Mucosa of descending colon (tissue), 3 donors: Measurements from ENCODE around the gene WDFY4. TPM values are rescaled to one million over a fixed set of nuclear protein-coding genes. Genes with fewer than 3 reads are reported as not detected.

Experiments used
- ATAC-seq: fragments of 200-7000 bp; cut with Tn5 transposase; one replicate; pipeline ENCODE4 v1.9.1; 2020; ENCODE audit warnings: mild to moderate bottlenecking, moderate library complexity
- DNase-seq, 3 donors: peaks; one replicate each; pipeline ENCODE4 v3.0.0-alpha.2; 2020
- H3K36me3 ChIP-seq: fragments of 200-600 bp; one replicate; pipeline ENCODE4 v1.8.0; 2021; ENCODE audit warnings: low read depth, mild to moderate bottlenecking
- H3K4me1 ChIP-seq: fragments of 200-600 bp; one replicate; pipeline ENCODE4 v1.8.0; 2021; ENCODE audit warnings: low read depth, mild to moderate bottlenecking
- H3K4me3 ChIP-seq: fragments of 200-600 bp; one replicate; pipeline ENCODE4 v1.8.0; 2021; ENCODE audit warnings: mild to moderate bottlenecking
- H3K9me3 ChIP-seq: fragments of 200-600 bp; one replicate; pipeline ENCODE4 v1.8.0; 2021; ENCODE audit warnings: mild to moderate bottlenecking
- intact Hi-C, 2 donors: fragments of 100-400 bp; cut with DNase I in 1 of 2; cut with micrococcal nuclease in 1 of 2; formaldehyde crosslinking; loops; one replicate each; pipeline versions ENCODE4 v1.11.0 to v1.11.1; 2022; cut with DNase I, micrococcal nuclease
- total RNA-seq, 3 donors: library from RNA; stranded (reverse); fragmentation: NEBNext Ultra II Directional in 2 of 3; extraction: Animal tissue kit (Norgen Biotek cat#: 25700) in 2 of 3; gene quantifications; one replicate each; pipeline versions ENCODE4 v1.2.1 to v1.2.4, GENCODE V29; 2021 to 2023
- TF ChIP-seq, protein P1 (sequence below): fragments of 200-600 bp; IDR thresholded peaks from one replicate; pipeline ENCODE4 v1.8.0; 2022; ENCODE audit warnings: antibody characterized with exemption, mild to moderate bottlenecking
- donor health status: DM: no; HTN: no; CAD: no; lungs with moderate emphysema.
- donor health status: DM: no; HTN: no; CAD: no.
- donor health status: DM: no; HTN: yes; CAD: no.

Gene WDFY4
- total RNA-seq, 3 donors from 2014 or later: 2.1 to 3.3 (median 2.2) TPM

DNA sequence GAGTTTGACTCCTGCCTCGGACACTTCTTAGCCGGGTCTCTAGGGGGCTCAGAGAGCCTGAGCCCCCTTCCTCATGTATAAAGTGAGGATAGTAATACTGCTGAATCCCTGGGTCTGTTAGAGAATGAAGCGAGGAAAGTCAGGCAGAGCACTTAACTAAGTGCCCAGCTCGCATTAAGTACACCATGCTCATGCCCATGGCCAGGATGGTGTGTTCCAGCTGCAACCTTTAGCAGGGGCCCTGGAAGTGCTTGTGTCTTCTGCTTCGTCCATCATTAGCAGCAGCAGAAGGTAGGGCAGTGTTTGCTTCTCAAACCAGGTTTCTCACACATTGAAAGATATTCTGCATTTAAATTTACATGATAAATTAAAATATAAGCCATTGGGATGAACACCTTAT, 27.3 kb upstream of the WDFY4 start:
- intact Hi-C loops: loop anchor here in 1 of 2 donors (10.0 kb wide), 1 partner anchor 103 kb away; no protein-coding TSS in a partner anchor
- Histone ChIP-seq H3K9me3 (no peaks in the 10 kb centered on the region), H3K36me3 (no peaks in the 10 kb centered on the region), H3K4me1 (peaks cover 14% of the 10 kb centered on the region), H3K4me3 (no peak overlapping the region)
- no peak for DNase-seq
- no peak for ATAC-seq
- TF ChIP-seq, protein P1, sequence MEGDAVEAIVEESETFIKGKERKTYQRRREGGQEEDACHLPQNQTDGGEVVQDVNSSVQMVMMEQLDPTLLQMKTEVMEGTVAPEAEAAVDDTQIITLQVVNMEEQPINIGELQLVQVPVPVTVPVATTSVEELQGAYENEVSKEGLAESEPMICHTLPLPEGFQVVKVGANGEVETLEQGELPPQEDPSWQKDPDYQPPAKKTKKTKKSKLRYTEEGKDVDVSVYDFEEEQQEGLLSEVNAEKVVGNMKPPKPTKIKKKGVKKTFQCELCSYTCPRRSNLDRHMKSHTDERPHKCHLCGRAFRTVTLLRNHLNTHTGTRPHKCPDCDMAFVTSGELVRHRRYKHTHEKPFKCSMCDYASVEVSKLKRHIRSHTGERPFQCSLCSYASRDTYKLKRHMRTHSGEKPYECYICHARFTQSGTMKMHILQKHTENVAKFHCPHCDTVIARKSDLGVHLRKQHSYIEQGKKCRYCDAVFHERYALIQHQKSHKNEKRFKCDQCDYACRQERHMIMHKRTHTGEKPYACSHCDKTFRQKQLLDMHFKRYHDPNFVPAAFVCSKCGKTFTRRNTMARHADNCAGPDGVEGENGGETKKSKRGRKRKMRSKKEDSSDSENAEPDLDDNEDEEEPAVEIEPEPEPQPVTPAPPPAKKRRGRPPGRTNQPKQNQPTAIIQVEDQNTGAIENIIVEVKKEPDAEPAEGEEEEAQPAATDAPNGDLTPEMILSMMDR: no peak

DNA sequence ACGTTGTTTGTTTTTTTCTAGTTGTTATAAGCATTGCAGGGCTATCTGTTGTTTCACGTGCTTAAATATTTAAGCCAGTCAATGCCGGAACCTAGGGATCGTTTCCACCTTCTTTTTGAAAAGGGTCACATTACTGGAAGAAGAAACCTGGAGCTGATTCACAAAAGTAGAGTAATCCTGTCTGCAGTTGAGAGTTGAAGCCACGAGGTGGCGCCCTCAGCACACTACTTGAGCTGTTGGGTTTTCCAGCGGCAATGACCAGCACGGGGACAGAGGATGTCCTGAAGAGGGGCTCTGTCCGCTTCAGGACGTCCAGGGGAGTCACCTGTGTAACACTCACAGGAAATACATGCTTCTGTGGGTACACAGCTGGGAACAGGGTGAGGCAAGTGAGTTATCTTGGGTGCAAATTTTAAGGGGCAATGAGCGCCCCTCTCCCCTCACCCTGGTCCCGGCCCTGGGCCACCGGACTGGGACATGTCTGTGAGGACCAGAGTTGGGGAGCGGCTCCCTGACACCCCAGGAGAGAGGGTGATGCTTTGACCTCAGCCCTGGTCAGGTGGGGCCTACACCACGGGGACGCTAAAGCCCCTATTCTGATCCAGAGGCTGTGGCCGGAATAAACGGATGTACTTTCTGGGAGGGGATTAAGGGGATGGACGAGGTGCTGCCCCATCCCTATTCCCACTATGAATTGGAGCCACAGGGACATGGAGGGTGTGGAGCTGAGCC, 26.3 kb upstream of the WDFY4 start:
- peak; percentile 46 for ATAC-seq
- TF ChIP-seq, protein P1: peak; percentile 74
- H3K4me1 ChIP-seq: peaks cover 14% of the 10 kb centered on the region
- DNase-seq: peak; percentile 72 to 85 (median 80)
- H3K36me3 ChIP-seq: no peaks in the 10 kb centered on the region
- intact Hi-C loops: loop anchor here in 1 of 2 donors (10.0 kb wide), 1 partner anchor 104 kb away; no protein-coding TSS in a partner anchor
- no peak overlapping the region for H3K4me3 ChIP-seq
- H3K9me3 ChIP-seq: no peaks in the 10 kb centered on the region

DNA sequence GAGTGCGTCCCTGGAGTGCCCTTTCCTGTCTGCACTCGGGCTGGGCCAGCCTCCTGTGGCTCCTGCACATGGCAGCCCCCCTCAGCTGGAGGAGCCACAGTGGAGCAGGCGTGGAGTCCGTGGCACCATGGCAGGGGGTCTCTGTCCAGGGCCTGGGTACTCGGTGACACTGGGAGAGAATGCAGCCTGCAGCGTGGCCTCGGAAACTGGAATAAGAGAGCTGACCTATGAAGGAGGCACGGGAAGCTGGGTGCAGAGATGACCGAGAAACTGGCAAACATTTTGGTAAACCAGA, 25.8 kb upstream of the WDFY4 start:
- Histone ChIP-seq H3K4me1 (peaks cover 14% of the 10 kb centered on the region), H3K4me3 (no peak overlapping the region), H3K36me3 (no peaks in the 10 kb centered on the region), H3K9me3 (no peaks in the 10 kb centered on the region)
- ATAC-seq (no peak), DNase-seq (peak in 1 of 3 donors; percentile 50)
- intact Hi-C loops: loop anchor here in 1 of 2 donors (10.0 kb wide), 1 partner anchor 104 kb away; no protein-coding TSS in a partner anchor
- TF ChIP-seq, protein P1: no peak

DNA sequence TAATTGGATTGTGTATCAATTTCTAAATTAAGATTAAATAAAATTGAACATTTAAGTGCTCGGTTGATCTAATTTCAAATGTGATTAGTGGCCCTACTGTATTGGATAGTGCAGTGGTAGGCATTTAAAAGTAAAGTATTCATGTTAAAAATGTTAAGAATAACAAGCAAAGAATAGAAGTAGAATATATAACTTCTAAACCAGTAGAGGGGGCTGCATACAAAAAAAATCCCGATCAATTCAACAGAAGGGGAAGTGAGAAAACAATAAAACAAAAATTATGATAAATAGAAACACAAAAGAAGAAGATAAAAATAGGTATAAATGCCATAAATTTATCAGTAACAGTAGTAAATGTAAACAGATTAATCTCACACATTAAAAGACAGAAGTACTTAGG, 24.9 kb upstream of the WDFY4 start:
- intact Hi-C loops: loop anchor here in 1 of 2 donors (10.0 kb wide), 2 partner anchors 105 to 315 kb away; no protein-coding TSS in a partner anchor
- ATAC-seq (no peak), DNase-seq (no peak)
- Histone ChIP-seq H3K4me3 (no peak overlapping the region), H3K36me3 (no peaks in the 10 kb centered on the region), H3K4me1 (peaks cover 14% of the 10 kb centered on the region), H3K9me3 (no peaks in the 10 kb centered on the region)
- TF ChIP-seq, protein P1: no peak

DNA sequence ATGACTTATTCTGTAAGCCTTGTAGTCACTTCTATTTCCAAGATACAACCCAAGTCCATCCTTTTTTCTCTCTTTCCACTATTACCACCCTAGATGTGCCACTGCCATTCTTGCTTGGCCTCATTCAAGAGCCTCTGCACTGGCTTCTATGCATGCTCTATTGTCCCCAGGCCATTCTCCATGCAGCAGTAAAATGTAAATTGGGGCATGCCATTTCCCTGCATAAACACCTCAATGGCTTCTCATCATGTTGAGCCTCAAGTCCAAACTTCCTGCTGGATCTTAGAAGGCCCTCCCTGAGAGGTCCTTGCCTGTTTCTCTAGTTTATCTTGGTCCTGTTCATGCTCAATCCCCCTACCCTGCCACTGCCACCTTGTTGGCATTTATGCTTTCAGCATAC, 23.2 kb upstream of the WDFY4 start:
- Histone ChIP-seq H3K36me3 (no peaks in the 10 kb centered on the region), H3K4me1 (peaks cover 4% of the 10 kb centered on the region), H3K4me3 (no peak overlapping the region), H3K9me3 (no peaks in the 10 kb centered on the region)
- ATAC-seq (no peak), DNase-seq (no peak)
- TF ChIP-seq, protein P1: no peak
- intact Hi-C loops: loop anchor here in 1 of 2 donors (10.0 kb wide), 1 partner anchor 313 kb away; no protein-coding TSS in a partner anchor
